Mesendoderm (in vitro differentiated cells): ENCODE results near the gene USP32.
"Not testable (repeated sequence)": the region's sequence is repeated elsewhere in the genome, so short reads cannot be mapped to it uniquely, and the experiment has no call there.

Experiments used
- DNase-seq: peaks from one replicate; pipeline ENCODE4 v3.0.0; 2013
- H2AK5ac ChIP-seq: 2 replicates; pipeline ENCODE4 v1.6.1; 2013; ENCODE audit warnings: low read length, inconsistent platforms
- H2BK120ac ChIP-seq: 2 replicates; pipeline ENCODE4 v1.6.1; 2013; ENCODE audit warnings: low read depth, mild to moderate bottlenecking, low read length, moderate library complexity, mixed read lengths
- H2BK15ac ChIP-seq: replicated peaks from 2 replicates; pipeline ENCODE4 v1.6.1; 2013; ENCODE audit warnings: low read depth, mild to moderate bottlenecking, moderate library complexity
- H2BK5ac ChIP-seq: 2 replicates; pipeline ENCODE4 v1.6.1; 2013; ENCODE audit warnings: low read length, inconsistent platforms
- H3K18ac ChIP-seq: 2 replicates; pipeline ENCODE4 v1.6.1; 2013; ENCODE audit warnings: mild to moderate bottlenecking, low read length, mixed read lengths
- H3K23ac ChIP-seq: one replicate; pipeline ENCODE4 v1.6.1; 2013; ENCODE audit warnings: low read length
- H3K27ac ChIP-seq: 2 replicates; pipeline ENCODE4 v1.5.1; 2013; ENCODE audit warnings: low read depth, mild to moderate bottlenecking, inconsistent platforms, low read length, moderate library complexity
- H3K27me3 ChIP-seq: 2 replicates; pipeline ENCODE4 v1.6.1; 2013; ENCODE audit warnings: low read length, control low read depth, mild to moderate bottlenecking, inconsistent platforms; ENCODE audit not compliant: insufficient read depth, poor library complexity
- H3K36me3 ChIP-seq: 2 replicates; pipeline ENCODE4 v1.6.1; 2013; ENCODE audit warnings: low read length, inconsistent platforms; ENCODE audit not compliant: control insufficient read depth, insufficient read depth
- H3K4ac ChIP-seq: one replicate; pipeline ENCODE4 v1.6.1; 2013; ENCODE audit warnings: low read depth, mild to moderate bottlenecking, low read length, moderate library complexity
- H3K4me1 ChIP-seq: 2 replicates; pipeline ENCODE4 v1.6.1; 2013; ENCODE audit warnings: low read depth, low read length, inconsistent platforms; ENCODE audit not compliant: control insufficient read depth
- H3K4me2 ChIP-seq: 2 replicates; pipeline ENCODE4 v1.6.1; 2013; ENCODE audit warnings: low read length
- H3K4me3 ChIP-seq: 2 replicates; pipeline ENCODE4 v1.5.1; 2013; ENCODE audit warnings: mild to moderate bottlenecking, low read length
- H3K56ac ChIP-seq: one replicate; pipeline ENCODE4 v1.6.1; 2013; ENCODE audit warnings: low read length
- H3K79me1 ChIP-seq: 2 replicates; pipeline ENCODE4 v1.6.1; 2013; ENCODE audit warnings: low read length, inconsistent platforms
- H3K79me2 ChIP-seq: 2 replicates; pipeline ENCODE4 v1.6.1; 2013; ENCODE audit warnings: mild to moderate bottlenecking, low read length; ENCODE audit not compliant: control insufficient read depth, insufficient read depth
- H3K9ac ChIP-seq: 2 replicates; pipeline ENCODE4 v1.6.1; 2013; ENCODE audit warnings: low read length, inconsistent platforms
- H4K5ac ChIP-seq: one replicate; pipeline ENCODE4 v1.6.1; 2013; ENCODE audit warnings: low read length
- H4K8ac ChIP-seq: one replicate; pipeline ENCODE4 v1.6.1; 2013; ENCODE audit warnings: low read depth, mild to moderate bottlenecking, control low read depth, low read length, moderate library complexity
- WGBS: extraction: QIAGEN DNeasy Blood & Tissue Kit; methylation state at CpG from one replicate; pipeline ENCODE4 v1.1.7; 2013; ENCODE audit warnings: low lambda C conversion rate, missing lambda C conversion rate; ENCODE audit not compliant: insufficient coverage; ENCODE audit errors: extremely low coverage; 5-methylcytosine and 5-hydroxymethylcytosine counted together

The USP32 gene

DNA sequence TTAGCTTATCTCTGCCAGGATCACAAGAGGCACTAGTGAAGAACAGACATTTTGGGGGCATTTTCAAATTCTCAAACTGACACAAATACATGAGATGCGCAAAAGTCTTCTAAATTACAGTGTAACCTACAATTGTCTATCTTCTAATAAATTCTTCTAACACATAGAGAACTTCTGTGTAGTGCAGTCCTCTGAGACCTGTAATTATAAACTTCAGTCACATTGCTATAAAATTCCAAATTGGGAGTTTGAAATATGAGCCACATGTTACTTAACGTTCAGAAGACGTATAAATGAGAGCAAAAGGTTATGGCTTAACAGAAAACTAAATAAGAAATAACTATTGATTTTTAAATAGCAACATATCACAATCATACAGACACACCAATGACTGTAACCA lies 12.5 kb downstream of the USP32 start:
- not testable (repeated sequence) for H3K9ac ChIP-seq, H4K5ac ChIP-seq, H3K56ac ChIP-seq, DNase-seq, H3K4me1 ChIP-seq, H3K36me3 ChIP-seq, H3K4me3 ChIP-seq, H2BK120ac ChIP-seq, H2AK5ac ChIP-seq, H3K4ac ChIP-seq, H3K27ac ChIP-seq, H2BK5ac ChIP-seq, H3K4me2 ChIP-seq, H3K79me1 ChIP-seq, H3K27me3 ChIP-seq, H3K23ac ChIP-seq, H3K18ac ChIP-seq, H2BK15ac ChIP-seq, H4K8ac ChIP-seq
- peaks cover 18% of the 10 kb centered on the region for H3K79me2 ChIP-seq
- WGBS, result no CpG with 5 or more reads among the region's 3 CpGs

DNA sequence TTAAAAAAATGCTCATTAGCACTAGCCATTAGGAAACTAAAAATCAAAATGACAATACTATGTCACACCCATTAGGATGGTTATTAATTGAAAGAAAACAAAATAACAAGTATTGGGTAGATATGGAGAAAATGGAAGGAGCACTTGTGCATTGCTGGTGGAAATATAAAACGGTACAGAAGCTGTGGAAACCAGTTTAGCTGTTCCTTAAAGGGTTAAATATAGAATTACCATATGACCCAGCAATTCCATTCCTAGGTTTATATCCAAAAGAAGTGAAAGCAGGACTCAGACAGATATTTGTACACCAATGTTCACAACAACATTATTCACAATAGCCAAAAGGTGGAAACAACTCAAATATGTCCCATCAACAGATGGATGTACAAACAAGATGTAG lies 13.7 kb downstream of the USP32 start:
- H3K27me3 ChIP-seq, H3K27ac ChIP-seq, DNase-seq, H3K4me1 ChIP-seq, H3K79me1 ChIP-seq, H4K5ac ChIP-seq, H3K23ac ChIP-seq, H3K36me3 ChIP-seq, H3K9ac ChIP-seq, H3K4ac ChIP-seq, H2BK15ac ChIP-seq, H3K79me2 ChIP-seq, H3K18ac ChIP-seq, H3K4me3 ChIP-seq, H2AK5ac ChIP-seq, H2BK120ac ChIP-seq, H2BK5ac ChIP-seq, H3K56ac ChIP-seq, H3K4me2 ChIP-seq, H4K8ac ChIP-seq: not testable (repeated sequence)
- WGBS, result no CpG with 5 or more reads among the region's 1 CpG

DNA sequence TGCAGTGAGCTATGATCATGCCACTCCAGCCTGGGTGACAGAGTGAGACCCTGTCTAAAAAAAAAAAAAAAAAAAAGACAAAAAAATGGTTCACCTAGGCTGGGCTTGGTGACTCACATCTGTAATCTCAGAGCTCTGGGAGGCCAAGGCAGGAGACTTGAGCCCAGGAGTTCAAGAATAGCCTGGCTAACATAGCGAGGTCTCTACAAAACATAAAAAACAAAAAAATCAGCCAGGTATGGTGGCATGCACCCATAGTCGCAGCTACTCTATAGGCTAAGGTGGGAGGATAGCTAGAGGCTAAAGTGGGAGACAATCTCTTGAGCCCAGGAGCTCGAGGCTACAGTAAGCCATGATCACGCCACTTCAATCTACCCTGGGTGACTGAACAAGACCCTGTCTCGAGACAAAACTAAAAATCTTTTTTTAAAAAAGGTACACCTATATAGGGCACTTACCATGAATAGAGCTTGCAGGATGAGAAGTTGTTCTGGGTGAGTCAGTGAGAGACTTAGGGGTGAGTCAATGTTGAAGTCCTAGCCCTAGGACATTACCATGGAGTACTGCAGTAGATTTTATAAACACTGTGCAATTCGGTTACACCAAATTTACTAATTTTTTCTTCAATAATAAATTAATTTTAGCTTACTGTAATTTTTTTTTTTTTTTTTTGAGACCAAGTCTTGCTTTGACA lies 19.0 kb downstream of the USP32 start:
- Histone ChIP-seq H3K23ac (no peak overlapping the region), H3K36me3 (no peaks in the 10 kb centered on the region), H3K18ac (peak overlapping the region; percentile 18), H3K9ac (no peak overlapping the region), H2BK15ac (no peak overlapping the region), H3K79me2 (peaks cover 12% of the 10 kb centered on the region), H3K4me2 (no peak overlapping the region), H3K4ac (no peak overlapping the region), H3K27me3 (no peaks in the 10 kb centered on the region), H2BK5ac (no peak overlapping the region), H3K4me3 (no peak overlapping the region), H3K79me1 (peaks cover 3% of the 10 kb centered on the region), H2BK120ac (no peak overlapping the region), H3K56ac (peak overlapping the region; percentile 15), H3K27ac (no peak overlapping the region), H4K8ac (no peak overlapping the region), H2AK5ac (no peak overlapping the region), H3K4me1 (peaks cover 1% of the 10 kb centered on the region), H4K5ac (no peak overlapping the region)
- WGBS, result no CpG with 5 or more reads among the region's 6 CpGs
- DNase-seq, result peak; percentile 42

DNA sequence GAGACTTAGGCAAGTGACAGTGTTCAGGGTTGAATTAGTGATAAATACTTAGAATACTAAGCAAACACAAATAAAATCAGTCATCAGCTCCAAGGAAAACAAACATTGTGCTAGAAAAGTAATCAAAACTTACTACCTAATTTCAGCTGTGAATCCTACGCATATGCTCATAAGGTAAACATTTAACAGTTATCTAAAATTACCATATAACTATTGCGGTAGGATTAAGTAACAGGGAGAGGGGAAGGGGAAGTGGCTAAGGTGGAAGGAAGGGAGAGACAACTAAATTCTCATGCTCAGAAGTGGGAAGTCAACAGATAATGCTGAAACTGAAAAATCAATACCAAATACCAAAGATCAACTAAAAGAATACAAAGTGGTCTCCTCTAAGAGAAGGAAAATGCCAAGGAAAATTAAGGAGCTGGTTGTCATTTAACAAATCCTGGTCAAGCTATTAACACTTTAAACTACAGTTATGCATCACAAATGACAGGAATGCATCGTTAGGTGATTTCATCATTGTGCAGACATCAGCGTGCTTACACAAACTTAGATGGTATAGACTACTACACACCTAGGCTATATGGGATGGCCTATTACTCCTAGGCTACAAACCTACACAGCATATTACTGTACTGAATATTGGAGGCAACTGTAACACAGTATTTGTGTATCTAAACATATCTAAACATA lies 20.0 kb downstream of the USP32 start:
- Histone ChIP-seq H3K79me1 (peaks cover 8% of the 10 kb centered on the region), H3K36me3 (no peaks in the 10 kb centered on the region), H3K18ac (no peak overlapping the region), H2BK120ac (no peak overlapping the region), H2BK15ac (no peak overlapping the region), H2BK5ac (no peak overlapping the region), H4K5ac (no peak overlapping the region), H3K4me1 (peaks cover 1% of the 10 kb centered on the region), H3K27me3 (no peaks in the 10 kb centered on the region), H3K4me2 (no peak overlapping the region), H3K9ac (no peak overlapping the region), H3K23ac (no peak overlapping the region), H3K4me3 (no peak overlapping the region), H2AK5ac (no peak overlapping the region), H4K8ac (no peak overlapping the region), H3K79me2 (peaks cover 20% of the 10 kb centered on the region), H3K4ac (no peak overlapping the region), H3K56ac (no peak overlapping the region), H3K27ac (no peak overlapping the region)
- peak; percentile 35 for DNase-seq
- WGBS, result no CpG with 5 or more reads among the region's 4 CpGs

DNA sequence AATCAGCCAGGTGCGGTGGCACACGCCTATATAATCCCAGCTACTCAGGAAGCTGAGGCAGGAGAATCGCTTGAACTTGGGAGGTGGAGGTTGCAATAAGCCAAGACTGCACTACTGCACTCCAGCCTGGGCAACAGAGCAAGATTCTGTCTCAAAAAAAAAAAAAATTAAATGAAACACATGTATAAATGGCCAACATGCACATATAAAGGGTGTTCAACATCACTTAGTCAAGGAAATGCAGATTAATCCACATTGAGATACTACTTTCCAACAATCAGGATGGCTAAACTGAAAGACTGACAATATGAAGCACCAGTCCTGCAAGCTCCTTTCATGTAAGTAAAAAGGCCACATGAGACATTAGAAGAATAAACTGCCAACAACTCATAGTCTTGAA lies 20.5 kb downstream of the USP32 start:
- H3K27ac ChIP-seq, result no peak overlapping the region
- H2BK120ac ChIP-seq, result no peak overlapping the region
- no peak for DNase-seq
- no peak overlapping the region for H3K23ac ChIP-seq
- no peak overlapping the region for H3K56ac ChIP-seq
- H2BK5ac ChIP-seq, result no peak overlapping the region
- H3K79me2 ChIP-seq, result peaks cover 23% of the 10 kb centered on the region
- WGBS, result no CpG with 5 or more reads among the region's 3 CpGs
- peaks cover 8% of the 10 kb centered on the region for H3K79me1 ChIP-seq
- H3K4ac ChIP-seq, result no peak overlapping the region
- no peak overlapping the region for H2AK5ac ChIP-seq
- H3K18ac ChIP-seq, result no peak overlapping the region
- no peak overlapping the region for H4K5ac ChIP-seq
- peaks cover 1% of the 10 kb centered on the region for H3K4me1 ChIP-seq
- no peak overlapping the region for H3K9ac ChIP-seq
- H3K27me3 ChIP-seq, result no peaks in the 10 kb centered on the region
- no peaks in the 10 kb centered on the region for H3K36me3 ChIP-seq
- H2BK15ac ChIP-seq, result no peak overlapping the region
- no peak overlapping the region for H3K4me3 ChIP-seq
- H3K4me2 ChIP-seq, result no peak overlapping the region
- H4K8ac ChIP-seq, result no peak overlapping the region
